ENCODE measurements around the gene VPS13A.

DNA sequence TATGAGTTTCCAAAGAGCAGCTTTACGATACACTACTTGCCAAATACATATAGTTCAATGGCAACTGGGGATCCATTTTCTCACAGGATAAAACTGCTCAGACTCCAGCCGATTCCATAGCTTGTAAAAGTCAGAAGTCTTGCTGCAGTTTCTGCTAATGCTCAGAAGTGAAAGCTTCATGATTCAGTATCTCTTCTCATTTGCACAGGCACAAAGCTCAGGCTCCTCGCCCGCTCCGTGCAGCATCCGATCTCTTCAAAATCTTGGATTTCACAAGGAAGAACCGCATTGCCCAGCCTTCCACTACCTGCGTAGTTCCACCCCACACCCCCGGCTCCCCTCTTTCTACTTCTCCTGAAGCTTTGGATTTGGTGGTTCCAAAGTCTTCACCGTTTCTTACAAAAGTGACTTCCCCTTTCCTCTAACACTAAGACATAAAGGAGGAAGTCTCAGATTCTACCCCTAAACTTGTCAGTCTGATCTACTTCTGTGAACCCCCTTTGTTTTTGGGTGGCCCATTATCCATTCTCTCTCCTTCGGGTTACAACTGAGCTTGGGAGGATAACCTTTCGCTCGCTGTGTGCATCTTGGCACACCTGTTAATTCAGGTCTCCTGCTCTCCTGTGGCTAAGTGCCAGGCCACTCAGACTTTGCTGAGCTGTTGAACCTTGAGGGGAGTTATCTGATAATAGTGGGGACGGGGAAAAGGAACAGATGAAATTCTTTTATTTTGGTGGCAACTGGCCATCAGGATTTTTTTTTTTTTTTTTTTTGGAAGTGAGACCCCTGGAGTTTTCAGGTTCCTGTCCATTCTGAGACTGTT, 276.7 kb downstream of the VPS13A start:
- TF ChIP-seq, protein P1, sequence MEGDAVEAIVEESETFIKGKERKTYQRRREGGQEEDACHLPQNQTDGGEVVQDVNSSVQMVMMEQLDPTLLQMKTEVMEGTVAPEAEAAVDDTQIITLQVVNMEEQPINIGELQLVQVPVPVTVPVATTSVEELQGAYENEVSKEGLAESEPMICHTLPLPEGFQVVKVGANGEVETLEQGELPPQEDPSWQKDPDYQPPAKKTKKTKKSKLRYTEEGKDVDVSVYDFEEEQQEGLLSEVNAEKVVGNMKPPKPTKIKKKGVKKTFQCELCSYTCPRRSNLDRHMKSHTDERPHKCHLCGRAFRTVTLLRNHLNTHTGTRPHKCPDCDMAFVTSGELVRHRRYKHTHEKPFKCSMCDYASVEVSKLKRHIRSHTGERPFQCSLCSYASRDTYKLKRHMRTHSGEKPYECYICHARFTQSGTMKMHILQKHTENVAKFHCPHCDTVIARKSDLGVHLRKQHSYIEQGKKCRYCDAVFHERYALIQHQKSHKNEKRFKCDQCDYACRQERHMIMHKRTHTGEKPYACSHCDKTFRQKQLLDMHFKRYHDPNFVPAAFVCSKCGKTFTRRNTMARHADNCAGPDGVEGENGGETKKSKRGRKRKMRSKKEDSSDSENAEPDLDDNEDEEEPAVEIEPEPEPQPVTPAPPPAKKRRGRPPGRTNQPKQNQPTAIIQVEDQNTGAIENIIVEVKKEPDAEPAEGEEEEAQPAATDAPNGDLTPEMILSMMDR (IDR thresholded peaks at IDR 0.05; ENCODE audit: poor library complexity) = no peak
- no peak for TF ChIP-seq EZH2 (IDR thresholded peaks at IDR 0.05; ENCODE audit: borderline replicate concordance)
